Nucleus accumbens (tissue), 56 donors: ENCODE data around the gene CLCN6.

Experiments
- DNase-seq, 56 donors: peaks; one replicate each; lab custom pipeline; 2025; lab: John Stamatoyannopoulos, UW

The CLCN6 gene

GRCh38 chr1:11805422-11806306, at the start of gene CLCN6, which contains the start of gene MTHFR:
CLCN6 (plus strand) TSS chr1:11806191; CDS start chr1:11806263, 72 bp downstream.
MTHFR (minus strand) TSS chr1:11805964; CDS start chr1:11803116, 2,848 bp downstream.
- DNase-seq, result peak; percentile 67 to 99 (median 98)

GRCh38 chr1:11757047-11757446, 48.9 kb upstream of the CLCN6 start:
- no peak for DNase-seq

- no peak for DNase-seq
Observed at GRCh38 chr1:11759791-11760190, 46.2 kb upstream of the CLCN6 start.

GRCh38 chr1:11761285-11761684, 44.7 kb upstream of the CLCN6 start:
- no peak for DNase-seq

GRCh38 chr1:11761988-11762406, 44.0 kb upstream of the CLCN6 start, which contains the start of gene C1orf167:
C1orf167 (plus strand) TSS chr1:11762193; CDS start chr1:11764401, 2,208 bp downstream.
- DNase-seq, result no peak

GRCh38 chr1:11764115-11764514, 41.9 kb upstream of the CLCN6 start:
- DNase-seq, result no peak

GRCh38 chr1:11764519-11764918, 41.5 kb upstream of the CLCN6 start:
- DNase-seq, result no peak

GRCh38 chr1:11765661-11766428, 40.1 kb upstream of the CLCN6 start:
- no peak for DNase-seq

GRCh38 chr1:11766429-11766776, 39.6 kb upstream of the CLCN6 start:
- DNase-seq, result no peak

GRCh38 chr1:11767922-11768704, 37.9 kb upstream of the CLCN6 start:
- no peak for DNase-seq

GRCh38 chr1:11768821-11769220, 37.2 kb upstream of the CLCN6 start:
- no peak for DNase-seq

GRCh38 chr1:11769274-11769673, 36.7 kb upstream of the CLCN6 start:
- no peak for DNase-seq

GRCh38 chr1:11770011-11770410, 36.0 kb upstream of the CLCN6 start:
- no peak for DNase-seq

GRCh38 chr1:11771481-11772043, 34.4 kb upstream of the CLCN6 start:
- no peak for DNase-seq

- DNase-seq, result no peak
Observed at GRCh38 chr1:11772458-11772857, 33.5 kb upstream of the CLCN6 start.

- DNase-seq, result no peak
Observed at GRCh38 chr1:11774753-11775152, 31.2 kb upstream of the CLCN6 start.

GRCh38 chr1:11777658-11778322, 28.2 kb upstream of the CLCN6 start:
- DNase-seq, result no peak

GRCh38 chr1:11778336-11778735, 27.7 kb upstream of the CLCN6 start:
- DNase-seq, result no peak

GRCh38 chr1:11778844-11779623, 27.0 kb upstream of the CLCN6 start:
- DNase-seq, result no peak
